ENCODE data around the gene BEGAIN. TPM values are rescaled to one million over a fixed set of nuclear protein-coding genes. Genes with fewer than 3 reads are reported as not detected.

BEGAIN gene
- total RNA-seq, 3 donors from 2014 or later (not counting 1 experiment from before 2014, with no cell fraction given) = 0.11 to 1.3 TPM; not detected in 1

DNA sequence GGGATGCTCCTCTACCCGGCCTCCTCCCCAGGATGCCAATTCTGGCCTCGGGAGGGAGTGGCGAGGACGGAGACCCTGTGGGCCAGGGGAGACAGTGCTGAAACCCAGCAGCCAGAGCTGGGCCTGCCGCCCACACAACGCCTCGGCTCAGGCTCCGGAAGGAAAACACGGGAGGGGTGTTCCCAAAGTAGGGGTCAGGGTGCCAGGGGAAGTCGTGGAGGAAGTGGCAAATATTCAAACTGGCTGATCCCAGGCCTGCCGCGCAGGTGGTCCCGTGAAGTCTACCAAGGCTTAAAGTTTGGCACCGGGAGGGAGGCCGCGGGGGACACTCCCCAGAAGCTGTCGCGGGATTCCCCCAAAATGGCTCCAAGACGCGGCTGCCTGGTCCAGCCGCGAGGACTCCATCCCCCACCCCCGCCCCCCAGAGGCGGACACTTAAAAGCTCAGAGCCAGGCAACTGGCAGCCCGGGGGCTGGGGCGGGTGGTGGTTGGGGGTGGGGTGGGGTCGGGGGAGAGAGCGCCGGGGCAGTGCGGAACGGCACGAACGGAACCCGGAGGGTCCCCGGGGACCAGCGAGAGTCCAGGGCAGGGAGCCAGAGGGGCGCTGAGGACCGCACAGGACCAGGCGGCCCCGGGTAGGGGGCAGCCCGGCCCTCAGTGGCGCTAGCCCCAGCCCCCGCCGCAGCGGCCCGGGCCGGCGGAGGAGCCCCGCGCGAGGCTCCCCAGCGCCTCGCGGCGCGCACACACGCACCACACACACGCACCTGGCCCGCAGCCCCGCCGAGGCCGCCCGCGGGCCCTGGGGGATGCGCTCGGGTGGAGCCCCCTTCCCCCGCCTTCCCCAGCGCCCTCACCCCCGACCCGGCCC is 20.0 kb downstream of the BEGAIN start:
- WGBS (ENCODE audit: insufficient coverage) = 3% methylated on average over 66 of the region's 70 CpGs
- TF ChIP-seq, protein P1, sequence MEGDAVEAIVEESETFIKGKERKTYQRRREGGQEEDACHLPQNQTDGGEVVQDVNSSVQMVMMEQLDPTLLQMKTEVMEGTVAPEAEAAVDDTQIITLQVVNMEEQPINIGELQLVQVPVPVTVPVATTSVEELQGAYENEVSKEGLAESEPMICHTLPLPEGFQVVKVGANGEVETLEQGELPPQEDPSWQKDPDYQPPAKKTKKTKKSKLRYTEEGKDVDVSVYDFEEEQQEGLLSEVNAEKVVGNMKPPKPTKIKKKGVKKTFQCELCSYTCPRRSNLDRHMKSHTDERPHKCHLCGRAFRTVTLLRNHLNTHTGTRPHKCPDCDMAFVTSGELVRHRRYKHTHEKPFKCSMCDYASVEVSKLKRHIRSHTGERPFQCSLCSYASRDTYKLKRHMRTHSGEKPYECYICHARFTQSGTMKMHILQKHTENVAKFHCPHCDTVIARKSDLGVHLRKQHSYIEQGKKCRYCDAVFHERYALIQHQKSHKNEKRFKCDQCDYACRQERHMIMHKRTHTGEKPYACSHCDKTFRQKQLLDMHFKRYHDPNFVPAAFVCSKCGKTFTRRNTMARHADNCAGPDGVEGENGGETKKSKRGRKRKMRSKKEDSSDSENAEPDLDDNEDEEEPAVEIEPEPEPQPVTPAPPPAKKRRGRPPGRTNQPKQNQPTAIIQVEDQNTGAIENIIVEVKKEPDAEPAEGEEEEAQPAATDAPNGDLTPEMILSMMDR (IDR thresholded peaks at IDR 0.05) = no peak
- no peak overlapping the region for H3K27ac Mint-ChIP-seq
- Histone ChIP-seq H3K36me3 (ENCODE audit: control insufficient read depth, insufficient read depth, low read length) (no peaks in the 10 kb centered on the region), H3K27ac (ENCODE audit: low read length) (no peak overlapping the region), H3K4me3 (ENCODE audit: low read length) (no peak overlapping the region), H3K4me1 (ENCODE audit: control insufficient read depth, insufficient read depth, low read length) (peaks cover 14% of the 10 kb centered on the region), H3K9me3 (ENCODE audit: control insufficient read depth, insufficient read depth, low read length) (no peaks in the 10 kb centered on the region), H3K27me3 (ENCODE audit: control insufficient read depth, insufficient read depth, low read length) (peaks cover 23% of the 10 kb centered on the region)
- ATAC-seq = peak in 2 of 3 donors; percentile 34 to 39
- H3K4me3 Mint-ChIP-seq = peak overlapping the region; percentile 45
- H3K36me3 Mint-ChIP-seq = no peaks in the 10 kb centered on the region
- intact Hi-C loops (cut with micrococcal nuclease) = no loop called here
- no peaks in the 10 kb centered on the region for H3K9me3 Mint-ChIP-seq
- H3K4me1 Mint-ChIP-seq = peaks cover 0 to 6% of the 10 kb centered on the region in 2 donors
- peak in 1 of 2 donors; percentile 56 for DNase-seq
- peaks cover 48 to 51% of the 10 kb centered on the region in 2 donors for H3K27me3 Mint-ChIP-seq (ENCODE audit: low read depth in 2 of 2)

DNA sequence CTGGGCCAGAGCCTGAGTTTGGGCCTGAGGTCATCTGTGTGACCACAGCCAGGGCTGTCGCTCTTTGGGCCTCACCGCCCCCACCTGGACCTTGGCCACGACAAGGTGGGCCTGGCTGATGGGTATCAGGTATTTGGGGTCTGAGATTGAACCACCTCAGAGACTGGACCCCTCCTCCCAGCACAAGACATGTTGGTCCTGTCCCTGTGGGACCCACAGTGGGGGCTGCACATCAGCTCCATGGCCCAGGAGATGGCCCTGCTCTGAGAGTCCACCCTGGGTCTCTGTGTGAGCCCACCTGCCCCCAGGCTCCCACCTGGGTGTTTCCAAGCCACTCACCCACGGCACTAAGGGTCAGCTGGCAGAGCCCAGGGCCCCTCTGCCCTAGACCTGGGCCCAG is 20.6 kb downstream of the BEGAIN start:
- intact Hi-C loops (cut with micrococcal nuclease) = no loop called here
- Histone ChIP-seq H3K27me3 (ENCODE audit: control insufficient read depth, insufficient read depth, low read length) (peaks cover 23% of the 10 kb centered on the region), H3K36me3 (ENCODE audit: control insufficient read depth, insufficient read depth, low read length) (no peaks in the 10 kb centered on the region), H3K9me3 (ENCODE audit: control insufficient read depth, insufficient read depth, low read length) (no peaks in the 10 kb centered on the region), H3K4me3 (ENCODE audit: low read length) (no peak overlapping the region), H3K4me1 (ENCODE audit: control insufficient read depth, insufficient read depth, low read length) (peaks cover 14% of the 10 kb centered on the region), H3K27ac (ENCODE audit: low read length) (no peak overlapping the region)
- Mint-ChIP-seq H3K27me3 (ENCODE audit: low read depth in 2 of 2) (peaks cover 42 to 44% of the 10 kb centered on the region in 2 donors), H3K27ac (no peak overlapping the region), H3K9me3 (no peaks in the 10 kb centered on the region), H3K4me3 (no peak overlapping the region), H3K36me3 (no peaks in the 10 kb centered on the region), H3K4me1 (peaks cover 0 to 6% of the 10 kb centered on the region in 2 donors)
- TF ChIP-seq, protein P1 (IDR thresholded peaks at IDR 0.05) = no peak
- DNase-seq (no peak), ATAC-seq (no peak)
- WGBS (ENCODE audit: insufficient coverage) = 75% methylated on average over 3 of the region's 4 CpGs

DNA sequence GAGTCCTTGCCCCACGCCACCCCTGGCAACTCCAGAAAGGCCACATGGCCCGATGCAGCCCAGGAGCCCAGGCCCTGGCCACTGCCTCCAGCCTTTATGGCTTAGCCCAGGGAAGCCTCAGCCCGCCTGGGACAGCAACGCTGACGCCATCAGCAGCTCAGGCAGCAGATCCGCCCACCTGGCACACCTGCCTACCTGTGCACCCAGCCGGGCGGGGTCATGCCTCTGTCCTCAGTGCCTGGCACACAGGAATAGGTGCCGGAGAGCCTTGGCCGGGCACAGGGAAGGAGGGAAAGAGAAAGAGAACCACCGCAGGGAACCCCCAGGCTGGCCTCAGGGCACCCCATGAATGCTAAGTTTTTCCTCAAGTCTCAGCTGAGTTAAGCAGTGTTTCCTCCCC is 21.1 kb downstream of the BEGAIN start:
- Mint-ChIP-seq H3K27me3 (ENCODE audit: low read depth in 2 of 2) (peaks cover 39 to 40% of the 10 kb centered on the region in 2 donors), H3K27ac (no peak overlapping the region), H3K4me3 (peak overlapping the region; percentile 35), H3K36me3 (no peaks in the 10 kb centered on the region), H3K9me3 (no peaks in the 10 kb centered on the region), H3K4me1 (peaks cover 0 to 6% of the 10 kb centered on the region in 2 donors)
- ATAC-seq (no peak), DNase-seq (no peak)
- Histone ChIP-seq H3K27me3 (ENCODE audit: control insufficient read depth, insufficient read depth, low read length) (peaks cover 23% of the 10 kb centered on the region), H3K27ac (ENCODE audit: low read length) (no peak overlapping the region), H3K36me3 (ENCODE audit: control insufficient read depth, insufficient read depth, low read length) (no peaks in the 10 kb centered on the region), H3K4me3 (ENCODE audit: low read length) (no peak overlapping the region), H3K9me3 (ENCODE audit: control insufficient read depth, insufficient read depth, low read length) (no peaks in the 10 kb centered on the region), H3K4me1 (ENCODE audit: control insufficient read depth, insufficient read depth, low read length) (peaks cover 14% of the 10 kb centered on the region)
- intact Hi-C loops (cut with micrococcal nuclease) = no loop called here
- WGBS (ENCODE audit: insufficient coverage) = 90% methylated on average over 11 of the region's 11 CpGs
- TF ChIP-seq, protein P1 (IDR thresholded peaks at IDR 0.05) = no peak

Measured in natural killer cell (primary cell).